Colon (tissue), 2 donors: ENCODE data around the gene PAPLN.

Experiments
- FAIRE-seq: peaks from 2 replicates; lab custom pipeline; 2012; peaks lifted over from hg19 to GRCh38; lab: Jason Lieb, UNC
- donor health status: control.
- donor health status: control.

PAPLN gene

DNA sequence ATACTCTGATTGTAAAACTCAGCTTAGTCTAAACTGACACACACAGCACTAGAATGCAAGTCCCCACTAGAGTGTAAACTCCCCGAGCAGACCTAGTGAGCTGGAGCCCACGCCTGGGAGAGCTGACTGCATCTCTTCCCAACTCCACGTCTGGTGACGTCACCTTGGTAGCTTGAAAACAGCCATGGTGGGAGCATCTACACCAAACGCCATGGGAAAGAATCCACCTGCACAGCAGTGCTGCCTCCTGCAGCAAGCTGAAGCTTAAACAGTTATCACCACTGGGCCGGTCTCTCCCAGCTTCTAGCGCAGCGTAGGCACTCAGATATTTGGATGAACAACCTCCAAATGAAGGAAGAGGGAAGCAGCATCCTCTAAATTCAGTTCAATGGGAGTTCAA is 4.3 kb upstream of the PAPLN start:
- FAIRE-seq, result no peak

- no peak for FAIRE-seq
Observed at GRCh38 chr14:73233564-73233963, 3.7 kb upstream of the PAPLN start.

DNA sequence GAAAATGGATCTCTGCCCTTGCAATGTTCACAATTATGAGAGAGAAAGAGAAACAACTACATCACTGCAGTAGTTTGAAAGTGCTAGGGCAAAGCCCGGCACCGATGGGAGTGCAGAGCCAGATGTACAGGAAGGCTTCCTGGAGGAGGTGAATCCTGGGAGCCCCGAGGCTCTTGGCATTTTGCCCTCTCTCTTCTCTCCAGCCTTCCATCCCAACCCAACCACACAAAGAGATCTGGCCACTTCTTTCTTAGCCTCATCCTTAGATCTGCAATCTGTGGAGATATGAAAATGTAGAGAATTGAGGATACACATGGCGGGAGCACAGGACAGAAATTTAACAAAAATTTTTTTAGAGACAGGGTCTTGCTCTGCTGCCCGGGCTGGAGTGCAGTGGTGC is 3.3 kb upstream of the PAPLN start:
- no peak for FAIRE-seq

- FAIRE-seq, result no peak
Observed at GRCh38 chr14:73234586-73235394, 2.5 kb upstream of the PAPLN start.

GRCh38 chr14:73235531-73236155 is 1.7 kb upstream of the PAPLN start:
- no peak for FAIRE-seq

- FAIRE-seq, result no peak
Observed at GRCh38 chr14:73236157-73236556, 1.1 kb upstream of the PAPLN start.

DNA sequence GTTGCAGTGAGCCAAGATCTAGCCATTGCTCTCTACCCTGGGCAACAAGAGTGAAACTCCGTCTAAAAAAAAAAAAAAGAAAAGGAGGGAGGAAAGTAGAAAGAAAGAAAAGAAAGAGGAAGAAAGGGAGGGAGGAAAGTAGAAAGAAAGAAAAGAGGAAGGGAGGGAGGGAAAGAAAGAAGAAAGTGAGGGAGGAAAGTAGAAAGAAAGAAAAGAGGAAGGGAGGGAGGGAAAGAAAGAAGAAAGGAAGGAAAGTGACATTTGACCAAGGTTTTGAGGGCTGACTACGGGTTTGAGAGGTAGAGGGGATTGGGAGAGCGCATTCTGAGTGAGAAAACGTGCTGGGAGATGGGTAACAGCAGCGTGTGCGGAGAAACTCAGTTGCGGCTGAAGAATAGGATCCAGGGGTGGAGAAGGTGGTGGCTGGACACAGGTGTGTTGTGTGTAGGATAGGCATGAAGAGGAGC is 521 bp upstream of the PAPLN start:
- no peak for FAIRE-seq

DNA sequence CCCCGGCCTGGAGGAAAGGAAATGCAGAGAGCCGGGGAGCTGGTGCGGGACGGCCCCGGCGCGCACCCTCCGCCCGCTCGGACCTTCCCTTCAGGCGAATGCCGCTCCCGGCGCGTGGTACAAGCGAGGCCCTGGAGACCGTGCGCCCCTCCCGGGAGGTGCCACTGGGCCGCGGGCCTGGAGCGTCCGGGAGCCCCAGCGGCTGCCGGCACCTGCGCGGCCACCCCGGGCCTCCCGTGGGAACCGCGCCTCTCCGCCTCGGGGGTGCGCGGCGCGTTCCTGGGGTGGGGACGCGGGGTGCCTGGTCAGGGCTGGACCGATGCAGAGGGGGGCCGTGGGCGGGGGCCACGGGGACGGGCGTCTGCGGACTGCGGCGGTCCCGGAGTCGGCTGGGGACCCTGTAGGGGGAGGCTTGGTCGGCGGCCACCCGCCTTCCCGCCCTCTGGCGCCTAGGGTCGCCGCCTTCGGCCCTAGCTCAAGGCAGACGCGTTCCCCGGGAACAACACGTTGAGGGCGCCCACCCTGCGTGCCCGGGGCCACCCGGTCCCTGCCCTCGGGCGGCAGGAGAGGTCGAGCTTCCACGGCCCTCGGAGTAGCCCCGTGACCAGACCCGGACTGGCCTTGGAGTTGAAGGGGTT is 599 bp downstream of the PAPLN start:
- no peak for FAIRE-seq

DNA sequence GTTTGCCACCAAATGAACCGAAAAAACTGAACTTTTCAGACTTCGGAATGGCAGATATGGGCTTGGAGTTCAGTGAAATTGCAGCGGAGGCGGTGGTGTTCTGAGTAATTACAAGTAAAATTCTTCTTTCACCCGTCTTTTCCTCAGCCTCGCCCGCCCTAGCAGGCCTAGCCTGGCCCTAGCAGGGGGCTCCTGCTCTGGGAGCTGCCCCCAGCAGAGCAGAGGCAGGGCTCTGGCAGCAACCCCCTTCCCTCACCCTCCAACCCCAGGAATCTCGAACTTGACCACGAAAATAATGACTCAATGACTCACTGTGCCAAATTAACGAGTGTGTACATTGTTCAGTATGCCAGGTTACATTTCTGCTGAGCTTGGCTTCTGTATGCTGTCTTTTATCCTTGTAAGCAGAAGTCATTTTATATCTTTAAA is 1.1 kb downstream of the PAPLN start:
- no peak for FAIRE-seq

GRCh38 chr14:73238941-73239340 is 1.6 kb downstream of the PAPLN start:
- no peak for FAIRE-seq

- FAIRE-seq, result no peak
Observed at GRCh38 chr14:73239393-73240241, 2.3 kb downstream of the PAPLN start.

GRCh38 chr14:73240816-73241480 is 3.6 kb downstream of the PAPLN start:
- FAIRE-seq, result no peak

GRCh38 chr14:73241481-73242165 is 4.3 kb downstream of the PAPLN start:
- no peak for FAIRE-seq

GRCh38 chr14:73242357-73242901 is 5.1 kb downstream of the PAPLN start:
- FAIRE-seq, result no peak

DNA sequence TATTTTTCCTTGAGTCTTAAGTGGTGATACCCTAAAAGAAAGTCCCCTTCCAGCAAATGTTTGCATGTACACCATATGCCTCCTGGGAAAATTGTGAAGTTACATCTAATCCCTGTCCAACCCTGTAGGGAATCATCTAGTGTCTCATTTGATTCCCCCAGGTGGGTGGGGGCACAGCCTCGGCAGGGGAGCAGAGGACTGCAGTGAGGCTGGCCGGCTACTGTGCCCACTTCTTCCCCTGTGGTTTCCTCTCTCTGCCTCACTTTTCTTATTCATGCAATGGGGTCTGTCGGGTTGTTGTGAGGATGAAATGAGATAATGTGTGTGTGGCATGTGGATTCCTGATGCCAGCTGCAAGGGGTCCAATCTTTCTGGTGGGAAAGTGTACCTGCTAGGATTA is 6.0 kb downstream of the PAPLN start:
- FAIRE-seq, result no peak

DNA sequence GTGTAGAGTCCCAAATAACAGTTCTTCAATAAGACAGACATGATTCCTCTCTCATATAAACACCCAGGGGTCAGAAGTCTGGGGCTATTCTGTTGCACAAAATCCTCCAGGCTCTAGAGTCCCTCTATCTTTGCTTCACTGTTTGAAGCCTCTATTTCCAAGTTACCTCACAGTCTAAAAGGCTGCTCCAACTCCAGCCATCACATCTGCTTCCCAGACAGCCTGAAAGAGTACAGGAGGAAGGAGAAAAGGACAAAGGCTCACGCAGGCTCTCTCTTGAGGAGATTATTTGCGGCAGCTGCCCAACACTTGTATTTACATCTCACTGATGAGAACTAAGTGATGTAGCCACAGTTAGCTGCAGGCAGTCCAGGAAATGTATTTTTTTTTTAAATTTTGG is 6.4 kb downstream of the PAPLN start:
- FAIRE-seq, result no peak

GRCh38 chr14:73244541-73245290 is 7.4 kb downstream of the PAPLN start:
- no peak for FAIRE-seq

DNA sequence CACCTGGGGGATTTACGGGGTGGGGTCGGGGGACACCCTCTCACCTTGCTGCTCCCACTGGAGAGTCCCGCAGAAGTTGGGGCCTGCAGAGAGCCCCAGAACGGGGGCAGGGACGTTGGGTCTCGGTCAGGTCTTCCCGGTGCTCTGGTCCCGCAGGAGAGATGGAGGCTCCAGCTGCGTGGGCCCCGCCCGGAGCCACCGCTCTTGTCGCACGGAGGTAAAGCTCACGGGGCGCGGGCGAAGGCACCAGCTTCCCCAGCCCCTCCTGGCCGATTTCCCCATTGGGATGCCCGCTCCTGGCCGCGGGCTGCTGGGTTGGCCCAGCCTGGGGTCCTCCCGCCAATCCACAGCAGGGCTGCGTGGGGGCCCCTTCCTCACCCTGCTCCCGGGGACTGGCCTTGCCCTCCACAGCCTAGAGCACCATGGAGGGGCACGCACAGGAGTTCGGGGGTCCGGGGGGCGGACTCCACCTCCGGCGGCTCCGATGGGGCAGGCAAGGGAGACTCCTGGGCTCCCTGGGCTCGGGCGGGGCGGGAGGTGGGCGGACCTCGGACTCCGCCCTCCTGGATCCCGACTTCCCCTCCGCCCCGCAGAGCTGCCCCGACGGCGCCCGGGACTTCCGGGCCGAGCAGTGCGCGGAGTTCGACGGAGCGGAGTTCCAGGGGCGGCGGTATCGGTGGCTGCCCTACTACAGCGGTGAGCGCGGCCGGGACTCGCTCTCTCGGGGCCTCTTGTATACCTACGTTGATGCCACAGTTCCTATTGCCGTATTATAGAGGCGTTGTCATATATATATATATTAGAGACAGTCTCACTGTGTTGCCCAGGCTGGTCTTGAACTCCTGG is 8.4 kb downstream of the PAPLN start:
- FAIRE-seq, result no peak
